Measurements from ENCODE around the gene RASAL2.
"Not testable (repeated sequence)": the region's sequence is repeated elsewhere in the genome, so short reads cannot be mapped to it uniquely, and the experiment has no call there.

- not testable (repeated sequence) for TF ChIP-seq POLR2A (IDR thresholded peaks at IDR 0.05; ENCODE audit: low read depth, low read length); CEBPB (IDR thresholded peaks at IDR 0.05; ENCODE audit: low read depth, low read length); RFX5 (IDR thresholded peaks at IDR 0.05; ENCODE audit: low read depth, low read length); CTCF (conservative IDR thresholded peaks at IDR 0.05; ENCODE audit: low read depth, low read length); RCOR1 (IDR thresholded peaks at IDR 0.05; ENCODE audit: insufficient replicate concordance, low read length); RAD21 (IDR thresholded peaks at IDR 0.05; ENCODE audit: low read length); CHD1 (IDR thresholded peaks at IDR 0.05; ENCODE audit: low read depth, low read length); ELK1 (IDR thresholded peaks at IDR 0.05; ENCODE audit: borderline replicate concordance, low read depth, low read length); USF2 (IDR thresholded peaks at IDR 0.05; ENCODE audit: low read depth, low read length); FOS (IDR thresholded peaks at IDR 0.05; ENCODE audit: low read depth, low read length); NFE2L2 (IDR thresholded peaks at IDR 0.05; ENCODE audit: low read depth, low read length)
These were observed 154.4 kb downstream of the RASAL2 start for GRCh38 chr1:178248284-178248683.
